Activated T-cell treated with anti-CD3 and anti-CD28 coated beads, Interleukin-2, amount 50 U/mL, for 48 hours (primary cell): ENCODE data around the gene DLG5.

Source experiments
- DNase-seq, 2 experiments: peaks; one replicate each; pipeline ENCODE4 v3.0.0-alpha.2; 2020

The DLG5 gene

DNA sequence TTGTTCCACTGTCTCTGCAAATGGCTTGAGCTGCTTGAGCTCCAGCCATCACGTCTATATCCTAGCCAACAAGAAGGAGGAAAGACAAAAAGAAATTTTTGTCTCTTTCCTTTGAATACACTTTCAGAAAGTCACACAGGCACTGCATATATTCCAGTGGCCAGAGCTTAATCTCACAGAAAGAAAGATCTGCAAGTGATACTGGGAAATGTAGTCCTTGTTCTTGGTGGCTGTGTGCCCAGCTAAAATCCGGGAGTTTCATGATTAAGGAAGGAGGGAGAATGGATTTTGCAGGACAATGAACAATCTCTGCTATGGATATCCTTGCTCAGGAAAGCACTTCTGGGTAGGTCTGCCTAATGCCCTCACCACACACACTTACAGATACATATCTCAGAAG is 19.5 kb upstream of the DLG5 start:
- no peak for DNase-seq

DNA sequence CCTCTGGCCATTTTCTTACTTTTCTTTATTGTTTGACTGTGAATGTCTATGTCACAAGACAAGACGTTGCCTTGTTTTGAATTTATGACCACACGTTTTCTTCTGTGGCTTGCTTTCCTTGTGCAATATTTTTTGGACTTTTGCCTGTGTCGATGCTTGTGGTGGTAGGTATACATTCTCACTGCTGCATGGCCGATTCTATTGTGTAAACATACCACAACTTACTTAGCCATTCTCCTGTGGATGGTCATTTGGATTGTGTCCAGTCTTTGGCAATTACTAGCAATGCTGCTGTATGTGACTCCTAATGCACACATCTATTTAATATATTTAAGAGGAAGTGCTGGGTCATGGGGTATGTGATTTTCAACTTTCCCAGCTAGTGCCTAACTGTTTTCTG is 18.0 kb upstream of the DLG5 start:
- DNase-seq, result no peak

DNA sequence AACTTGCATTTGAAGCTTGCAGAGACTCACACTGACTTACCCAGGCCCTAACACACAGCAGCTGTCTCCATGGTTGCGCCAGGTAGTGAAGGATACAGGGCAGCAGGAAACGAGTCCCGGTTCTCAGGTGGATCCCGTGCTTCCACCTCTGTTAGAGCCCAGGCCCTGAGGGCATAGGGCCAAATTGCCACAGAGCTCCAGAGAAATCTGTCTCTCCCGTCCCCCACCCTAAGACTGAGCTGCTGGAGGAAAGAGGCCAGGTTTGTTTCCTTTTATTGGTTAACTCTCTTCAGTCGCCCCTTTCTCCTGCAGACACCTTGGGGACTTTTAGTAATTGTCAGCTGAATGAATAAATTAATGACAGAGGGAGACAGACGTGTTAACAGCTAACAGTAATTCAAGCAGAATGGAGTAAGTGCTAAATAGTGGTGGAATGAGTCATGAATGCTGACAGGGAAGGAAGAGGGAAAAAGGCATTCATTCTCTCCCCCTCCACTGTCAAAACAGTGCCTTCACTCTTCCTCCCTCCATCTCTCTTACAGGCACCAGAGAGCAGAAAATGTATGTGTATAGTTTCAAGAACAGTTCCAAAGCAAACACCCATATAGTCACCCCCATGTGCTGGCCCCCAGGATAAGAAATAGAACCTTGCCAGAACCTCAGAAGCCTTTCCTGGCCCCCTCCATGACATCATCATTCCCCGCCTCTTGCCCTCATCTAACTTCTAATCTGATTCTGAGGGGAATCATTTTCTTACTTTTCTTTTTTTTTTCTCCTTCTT is 16.8 kb upstream of the DLG5 start:
- no peak for DNase-seq

DNA sequence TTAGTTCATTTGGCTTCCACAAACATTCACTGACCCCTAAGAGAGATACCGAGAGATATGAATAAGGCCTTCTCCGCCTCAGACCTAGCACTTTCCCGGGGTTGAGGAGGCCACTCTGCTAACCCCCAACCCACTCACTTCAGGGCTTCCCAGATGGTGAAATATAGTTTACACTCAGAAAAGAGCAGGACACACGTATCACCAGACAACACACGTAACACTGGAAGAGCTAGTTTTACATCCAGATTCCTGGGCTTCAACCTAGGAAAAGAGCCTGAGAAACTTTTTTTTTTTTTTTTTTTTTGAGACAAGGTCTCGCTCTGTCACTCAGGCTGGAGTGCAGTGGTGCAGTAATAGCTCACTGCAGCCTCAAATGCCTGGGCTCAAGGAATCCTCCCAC is 15.2 kb upstream of the DLG5 start:
- no peak for DNase-seq

DNA sequence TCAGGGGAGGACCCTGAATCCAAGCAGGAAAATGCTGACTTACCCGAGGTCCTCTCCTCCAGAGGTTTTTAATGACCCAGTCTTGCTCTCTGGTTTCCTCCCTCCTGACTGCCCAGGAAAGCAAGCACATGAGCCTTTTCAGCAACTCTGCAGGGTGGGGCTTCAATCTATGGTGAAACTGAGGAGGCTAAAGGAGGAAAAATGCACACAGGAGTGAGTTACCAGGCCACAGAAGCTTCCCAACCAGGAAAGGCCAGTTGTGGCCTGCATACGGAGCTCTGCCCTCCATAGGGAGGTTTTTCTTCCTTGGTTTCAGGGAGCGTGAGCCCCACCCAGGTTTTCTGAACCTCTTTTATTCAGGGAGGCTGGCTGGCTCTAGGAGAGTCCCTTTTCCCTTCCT is 14.1 kb upstream of the DLG5 start:
- DNase-seq, result no peak

DNA sequence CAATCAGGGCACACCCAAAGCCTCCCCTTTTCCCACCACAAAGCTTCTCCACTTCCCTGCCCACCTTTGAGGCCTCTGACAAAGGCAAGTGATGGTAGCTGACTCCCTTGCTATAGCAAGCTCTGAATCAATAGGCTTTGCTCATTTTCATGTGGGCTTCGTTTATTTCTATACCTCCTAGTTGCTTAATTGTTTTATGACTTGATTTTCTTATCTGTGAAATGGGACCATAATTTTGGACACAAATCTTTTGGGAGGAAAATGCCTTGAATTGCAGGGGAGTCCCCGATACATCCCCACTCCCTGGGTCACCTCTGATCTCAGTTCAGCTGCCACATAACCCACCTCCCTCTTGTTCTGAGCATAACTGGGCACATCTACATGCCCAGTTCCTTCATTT is 13.7 kb upstream of the DLG5 start:
- DNase-seq, result no peak

DNA sequence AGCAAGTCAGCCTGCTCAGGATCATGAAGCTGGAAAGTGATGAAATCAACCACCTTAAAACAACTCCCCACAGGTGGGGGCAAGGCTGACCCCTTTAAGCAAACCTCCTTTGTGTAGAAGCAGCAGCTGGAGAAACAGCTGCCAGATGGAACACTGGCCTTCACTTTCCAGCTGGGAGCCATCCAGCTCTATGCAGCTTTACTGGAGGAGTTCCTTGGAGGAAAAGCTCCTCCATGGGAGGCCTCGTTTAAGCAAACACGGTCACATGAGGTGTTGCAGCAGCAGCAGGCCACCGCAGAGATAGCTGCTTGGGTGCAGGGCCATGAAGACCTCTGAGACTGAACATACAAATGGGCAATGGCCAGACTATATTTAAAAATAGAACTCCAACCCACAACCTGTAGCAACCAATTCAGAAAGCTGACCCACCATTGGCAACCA is 13.0 kb upstream of the DLG5 start:
- no peak for DNase-seq

DNA sequence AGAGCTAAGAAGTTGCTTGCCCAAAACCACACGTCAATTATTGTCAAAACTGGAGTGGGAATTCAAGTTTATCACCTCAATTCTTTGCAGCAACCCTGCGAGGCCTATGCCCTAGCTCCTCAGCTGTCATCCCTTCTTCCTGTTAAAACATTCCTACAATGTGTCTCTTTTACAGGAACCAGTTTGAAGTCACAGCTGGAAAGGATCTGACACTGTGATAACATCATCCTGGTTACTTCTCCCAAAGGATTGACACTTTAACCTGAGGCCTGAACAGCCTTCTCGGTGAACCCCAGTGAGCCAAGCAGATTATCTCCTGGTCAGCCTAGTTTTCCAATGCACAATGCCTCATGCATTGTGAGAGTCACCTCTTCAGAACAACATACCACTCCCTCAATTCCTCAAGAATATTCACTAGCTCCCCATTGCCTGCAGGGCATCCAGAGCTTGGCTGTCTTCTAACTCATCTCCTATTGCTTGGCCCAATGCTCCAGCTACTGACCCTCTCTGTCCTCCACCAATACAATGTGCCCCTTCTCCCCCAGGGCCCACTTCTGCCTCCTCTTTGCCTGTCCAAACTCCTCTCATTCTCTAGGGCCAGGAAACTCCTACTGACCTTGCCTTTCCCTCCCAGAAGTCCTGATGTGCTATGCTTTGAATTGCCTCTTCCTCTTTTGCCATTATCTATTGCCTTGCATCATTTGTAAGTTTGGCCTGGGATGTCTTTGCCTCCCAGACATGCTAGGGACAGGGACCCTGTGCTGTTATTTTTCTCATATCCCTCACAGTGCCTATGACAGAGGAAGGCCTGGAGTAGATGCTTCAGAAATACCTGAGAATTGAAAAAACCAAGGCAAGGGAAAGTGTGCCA is 10.4 kb upstream of the DLG5 start:
- DNase-seq, result no peak

DNA sequence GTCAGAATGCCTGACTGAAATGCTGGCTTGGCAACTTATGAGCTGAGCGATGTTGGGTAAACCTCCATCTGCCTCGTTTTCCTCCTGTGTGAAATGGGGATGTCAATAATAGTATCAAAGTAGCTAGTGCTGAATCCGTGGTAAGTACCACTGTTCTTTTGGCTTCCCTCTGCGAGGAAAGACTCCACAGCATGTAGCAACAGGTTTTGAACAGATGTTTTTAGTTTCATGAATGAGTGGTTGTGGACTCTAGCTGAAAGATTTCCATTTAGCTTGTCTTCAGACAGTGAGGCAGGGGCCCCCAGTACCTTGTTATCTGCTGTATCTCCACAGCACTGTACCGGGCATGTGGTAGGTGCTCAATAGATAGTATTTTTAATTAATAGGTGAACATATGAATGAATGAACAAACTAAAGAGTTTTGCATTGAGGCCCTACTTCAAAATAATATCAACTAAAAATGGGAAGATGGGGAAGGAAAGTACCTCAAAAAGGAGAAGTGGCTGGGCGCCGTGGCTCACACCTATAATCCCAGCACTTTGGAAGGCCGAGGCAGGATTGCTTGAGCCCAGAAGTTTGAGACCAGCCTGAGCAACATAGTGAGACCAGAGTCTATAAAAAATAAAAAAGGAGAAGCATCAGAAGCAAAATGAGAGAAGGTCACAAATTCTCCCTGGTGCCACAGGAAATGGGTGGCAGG is 5.6 kb upstream of the DLG5 start:
- DNase-seq, result no peak

DNA sequence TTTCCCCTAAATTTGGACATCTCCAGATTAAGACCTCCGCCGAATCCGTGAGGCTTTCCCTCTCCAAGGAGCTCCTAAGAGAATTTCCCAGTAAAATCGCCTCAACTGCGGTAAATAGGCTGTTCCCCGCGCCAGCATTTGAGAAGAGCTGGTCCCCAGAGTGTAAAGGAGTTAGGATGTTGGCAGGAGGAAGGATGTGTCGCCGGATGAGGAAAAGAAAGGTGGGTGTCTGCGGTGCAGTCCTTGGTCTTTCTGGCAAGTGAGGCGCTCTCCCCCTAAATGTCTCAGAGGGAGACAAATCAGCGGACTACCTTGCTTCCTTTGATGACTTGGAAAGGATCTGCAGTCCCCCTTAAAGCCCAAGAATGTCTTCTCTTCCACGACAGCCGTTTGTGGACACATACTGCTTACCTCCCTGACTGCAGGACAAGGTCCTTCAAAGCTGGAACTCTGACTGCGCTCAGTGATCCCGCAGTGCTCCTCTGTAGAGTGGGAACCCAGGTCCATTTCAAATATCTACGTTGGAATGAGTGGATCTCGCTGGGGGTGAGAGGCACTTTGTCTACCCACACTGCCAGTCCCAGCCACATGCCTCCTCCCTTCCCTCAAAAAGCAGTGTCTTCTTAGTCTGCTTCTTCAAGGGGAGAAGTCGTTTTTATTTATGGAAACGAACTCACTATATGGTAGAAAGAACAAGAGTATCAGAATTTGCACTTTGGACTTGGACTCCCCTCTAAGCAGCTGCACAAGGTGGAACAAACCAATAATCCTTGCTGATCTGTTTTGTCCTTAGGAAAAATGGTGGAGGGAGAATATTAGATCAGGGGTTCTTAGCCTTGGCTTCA is 1.1 kb upstream of the DLG5 start:
- DNase-seq, result peak in 1 of 2 experiments; percentile 21

DNA sequence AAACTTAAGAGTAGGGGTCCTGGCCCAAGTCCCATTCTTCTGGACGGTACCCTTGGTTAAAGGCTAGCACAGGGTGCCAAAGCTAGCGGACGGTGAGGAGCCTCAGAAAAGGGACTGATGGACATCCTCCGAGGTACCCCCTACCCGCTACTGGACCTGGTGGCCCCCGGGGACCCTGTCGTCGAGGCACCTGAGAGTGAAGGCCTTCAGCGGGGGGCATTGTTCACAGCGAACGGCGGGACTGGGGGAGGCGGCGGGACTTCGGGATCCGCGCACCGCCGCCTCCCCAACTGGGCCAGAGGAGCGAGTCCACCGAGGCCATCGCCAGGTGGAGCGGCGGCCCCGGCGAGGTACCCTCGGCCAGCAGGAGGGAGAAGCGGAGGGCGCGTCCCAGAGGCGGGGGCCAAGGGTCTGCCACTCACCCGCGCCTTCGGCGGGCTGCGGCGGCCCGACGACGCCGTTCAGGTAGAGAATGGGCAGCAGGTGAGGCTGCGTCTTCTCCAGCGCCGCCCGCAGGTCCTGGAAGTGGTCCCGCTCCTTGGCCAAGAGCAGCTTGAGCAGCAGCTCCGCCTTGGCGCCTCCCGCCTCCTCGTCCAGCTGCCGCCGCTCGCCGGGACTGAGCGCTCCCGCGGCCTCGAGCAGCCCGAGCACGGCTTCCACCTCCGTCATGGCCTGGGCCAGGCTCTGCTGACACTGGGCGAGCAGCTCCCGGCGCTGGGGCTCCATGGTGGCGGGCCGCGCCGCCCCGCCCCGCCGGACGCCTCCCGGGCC is 575 bp downstream of the DLG5 start:
- DNase-seq, result peak; percentile 48 to 62

DNA sequence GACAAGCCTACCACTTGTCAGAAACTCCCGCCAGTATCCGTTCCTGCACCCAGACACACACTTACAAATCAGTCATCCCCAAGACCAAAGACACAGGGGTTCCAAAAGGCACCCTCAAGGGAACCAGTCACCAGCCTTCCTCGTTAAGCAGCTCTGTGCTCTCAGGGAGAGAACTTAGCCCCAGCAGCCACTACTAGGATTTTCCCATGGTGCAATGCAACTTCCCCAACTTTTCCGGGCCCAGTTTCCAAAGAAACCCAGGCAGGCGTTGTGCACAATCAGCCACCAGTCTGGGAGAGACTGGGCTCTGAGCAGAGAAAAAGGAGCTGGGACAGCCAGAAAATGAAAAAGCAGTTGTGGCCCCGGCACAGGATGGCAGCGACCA is 1.2 kb downstream of the DLG5 start:
- no peak for DNase-seq

DNA sequence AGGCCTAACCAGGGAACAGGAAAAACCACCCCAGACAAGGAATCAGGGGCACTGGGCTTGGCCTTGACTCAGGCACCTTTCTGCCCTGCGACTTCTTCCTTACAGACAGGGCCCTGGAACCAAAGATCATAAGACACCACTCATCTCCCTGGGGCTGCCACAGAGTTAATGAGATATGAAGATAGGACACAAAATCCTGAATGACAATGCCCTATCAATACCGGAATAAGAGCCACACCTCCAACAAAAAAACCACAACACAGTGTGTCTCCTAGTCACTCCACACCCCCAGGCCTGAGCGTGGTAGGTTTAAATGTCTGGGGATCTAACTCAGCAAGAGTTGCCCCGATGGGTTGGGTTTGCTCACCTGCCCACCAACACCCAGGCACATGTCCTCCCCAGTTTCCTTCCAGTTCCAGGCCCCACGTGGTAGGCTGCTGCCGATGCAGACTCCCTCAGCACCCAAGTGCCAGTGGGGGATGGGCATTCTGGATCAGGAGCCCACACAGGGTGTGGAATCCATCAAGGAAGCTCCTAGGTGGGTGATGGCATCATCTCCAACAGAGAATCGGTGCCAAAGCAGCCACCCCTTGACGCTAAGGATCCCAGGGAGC is 3.9 kb downstream of the DLG5 start:
- no peak for DNase-seq

DNA sequence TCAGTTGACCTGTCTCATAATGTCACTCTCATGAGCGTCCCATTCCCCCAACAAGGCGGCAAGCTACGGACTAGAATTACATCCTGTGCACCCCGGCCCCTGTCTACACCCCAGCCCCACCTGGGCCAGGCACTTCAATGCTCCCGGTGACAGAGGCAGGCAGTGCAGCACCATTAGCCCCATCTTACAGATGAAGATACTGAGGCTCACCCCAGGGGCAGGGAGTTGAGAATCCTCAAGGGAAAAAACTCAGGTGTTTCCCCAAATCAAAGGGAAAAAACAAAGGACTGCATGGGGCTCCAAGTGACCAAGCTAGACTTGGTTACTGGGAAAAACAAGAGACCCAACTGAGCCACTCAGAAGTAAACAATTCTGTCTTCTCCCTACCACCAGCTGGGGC is 4.5 kb downstream of the DLG5 start:
- DNase-seq, result no peak

DNA sequence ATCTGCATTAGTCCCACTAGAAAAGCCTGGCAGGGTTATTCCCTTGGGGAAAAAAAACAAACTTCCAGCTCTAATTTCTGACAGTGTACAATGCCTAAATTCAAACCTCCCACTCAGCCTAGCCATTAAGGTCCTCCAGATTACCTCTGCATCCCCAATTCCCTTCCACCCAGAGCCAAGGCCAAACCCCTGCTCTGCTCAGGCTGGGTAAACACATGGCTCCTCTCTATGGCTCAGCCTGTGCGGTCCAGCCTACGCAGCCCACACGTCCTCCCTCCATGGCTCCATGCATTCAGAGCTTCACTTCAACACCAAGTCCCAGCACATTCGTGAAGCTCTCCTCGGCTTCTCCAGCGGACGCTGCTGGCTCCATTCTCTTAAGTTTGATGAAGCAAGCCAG is 5.2 kb downstream of the DLG5 start:
- DNase-seq, result no peak

DNA sequence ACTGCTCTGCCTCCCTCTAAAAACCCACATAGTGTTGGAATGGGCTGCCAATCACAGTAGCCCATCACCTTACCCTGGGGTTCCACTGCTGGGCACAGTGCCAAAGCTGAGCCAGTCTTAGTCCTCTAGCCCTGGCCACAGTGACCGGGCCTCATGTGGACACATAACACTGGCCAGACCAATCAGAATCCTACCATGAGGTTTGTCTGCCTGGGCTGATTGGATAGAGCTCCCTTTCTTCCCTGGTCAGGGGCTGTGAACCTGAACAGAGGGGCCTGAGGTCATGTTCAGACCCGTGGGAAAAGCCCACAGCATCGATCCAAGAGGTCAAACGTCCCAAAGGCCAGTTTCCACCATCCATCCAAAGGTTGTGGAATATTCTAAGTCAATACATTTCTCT is 6.1 kb downstream of the DLG5 start:
- DNase-seq, result no peak

DNA sequence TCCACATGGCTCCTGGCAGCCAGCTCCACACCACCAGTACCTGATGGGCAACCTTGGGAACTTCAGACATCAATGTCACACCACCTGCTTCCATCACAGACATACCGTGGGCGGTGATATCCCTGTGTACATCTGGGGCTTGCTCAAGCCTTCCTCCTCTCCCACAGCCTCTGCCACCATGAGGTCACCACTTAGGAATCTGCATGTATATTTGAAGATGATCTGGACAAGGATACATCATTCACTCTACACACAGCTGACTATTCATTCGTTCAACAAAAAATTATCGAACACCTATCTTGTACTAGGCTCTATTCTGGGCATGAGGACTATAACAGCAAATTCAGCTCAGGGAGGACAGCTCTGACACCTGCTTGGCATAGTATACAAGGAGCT is 6.8 kb downstream of the DLG5 start:
- no peak for DNase-seq

DNA sequence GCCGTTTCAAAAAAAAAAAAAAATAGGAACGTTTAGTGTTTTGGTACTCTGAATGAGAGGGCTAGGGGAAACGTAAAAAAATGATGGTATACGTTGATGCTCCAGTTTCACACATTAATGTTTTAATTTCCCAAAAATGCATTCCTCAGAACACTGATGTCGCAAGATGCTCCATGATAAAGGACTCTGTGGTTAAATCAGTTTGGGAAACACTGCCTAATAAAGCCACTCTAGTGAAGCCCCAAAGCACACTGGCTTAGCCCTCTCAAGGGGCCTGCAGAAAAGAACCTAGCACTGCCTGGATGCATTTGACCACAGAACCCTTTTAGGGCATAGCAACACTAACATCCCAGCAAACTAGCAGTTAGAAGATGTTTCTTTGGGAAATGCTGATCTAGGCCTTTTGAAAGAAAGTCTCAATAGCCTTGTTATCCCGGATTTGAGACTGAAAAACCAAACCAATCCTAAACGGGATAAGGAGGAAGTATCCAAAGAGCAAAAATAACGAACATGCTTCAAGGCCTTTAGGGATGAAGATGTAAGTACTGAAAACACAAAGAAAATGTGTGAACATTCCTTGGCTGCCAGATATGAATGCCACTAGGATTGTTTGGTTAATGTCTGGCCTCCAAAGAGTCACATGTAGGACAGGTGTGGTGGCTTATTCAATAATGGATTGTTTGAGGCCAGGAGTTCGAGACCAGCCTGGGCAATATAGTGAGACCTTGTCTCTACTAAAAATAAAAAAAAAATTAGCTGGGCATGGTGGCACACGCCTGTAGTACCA is 11.0 kb downstream of the DLG5 start:
- DNase-seq, result no peak

DNA sequence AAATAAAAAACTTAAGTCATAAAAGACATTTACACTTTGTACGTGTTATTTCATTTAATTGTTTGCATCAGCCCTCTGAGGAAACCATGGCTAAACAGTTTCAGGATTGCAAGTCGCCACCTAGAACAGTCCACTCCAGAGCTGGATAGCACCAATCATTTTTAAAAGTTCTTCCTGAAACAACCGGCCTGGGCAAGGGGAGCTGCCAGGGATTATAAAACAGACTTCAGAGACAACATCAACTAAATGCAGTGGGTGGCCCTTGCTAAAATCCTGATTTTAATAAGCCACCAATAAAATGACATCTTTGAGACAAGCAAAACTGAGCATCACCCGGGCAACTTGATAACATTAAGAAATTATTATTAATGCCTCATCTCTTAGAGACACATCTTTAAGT is 13.5 kb downstream of the DLG5 start:
- DNase-seq, result no peak

DNA sequence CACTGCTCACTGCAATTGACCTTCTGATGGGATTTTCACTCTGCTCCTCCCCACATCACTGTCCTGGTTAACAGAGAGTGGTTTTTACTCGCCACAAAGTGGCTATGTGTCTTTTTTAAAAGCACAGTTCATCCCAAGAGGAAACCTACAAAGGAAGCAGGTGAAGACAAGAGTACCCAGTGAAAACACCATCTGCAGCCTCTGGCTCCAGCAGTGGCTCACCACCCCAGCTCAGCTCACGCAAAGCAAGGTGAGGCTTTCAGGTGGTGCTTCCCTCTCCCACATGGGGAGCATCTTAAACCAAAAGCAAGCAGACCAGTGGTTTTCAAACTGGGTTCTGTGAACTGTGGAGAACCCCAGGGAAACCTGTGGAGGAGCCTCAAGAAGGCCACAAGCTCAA is 14.0 kb downstream of the DLG5 start:
- DNase-seq, result no peak
